GM23338 (cell line): ENCODE results near the gene CCDC197. TPM values are rescaled to one million over a fixed set of nuclear protein-coding genes. Genes with fewer than 3 reads are reported as not detected.

Source experiments
- ATAC-seq: fragments of 200-7000 bp; cut with Tn5 transposase; 3 replicates; pipeline ENCODE4 v1.9.1; 2020
- DNase-seq: peaks from one replicate; pipeline ENCODE4 v3.0.0-alpha.2; 2015; ENCODE audit warnings: low spot score
- H2AFZ ChIP-seq: fragments of 200-600 bp; sonication (generic); 2 replicates; pipeline ENCODE4 v1.8.0; 2016; ENCODE audit warnings: antibody characterized with exemption, mild to moderate bottlenecking, moderate library complexity
- H3F3A ChIP-seq: fragments of 200-600 bp; sonication (generic); replicated peaks from 2 replicates; pipeline ENCODE4 v1.8.0; 2017; ENCODE audit warnings: antibody characterized with exemption, mixed run types, low read depth
- H3K27ac ChIP-seq: fragments of 200-600 bp; sonication (generic); 2 replicates; pipeline ENCODE4 v1.6.1; 2016; ENCODE audit warnings: low read depth
- H3K27me3 ChIP-seq: fragments of 200-600 bp; sonication (generic); 2 replicates; pipeline ENCODE4 v1.8.0; 2016; ENCODE audit warnings: mild to moderate bottlenecking, mixed run types, moderate library complexity; ENCODE audit not compliant: insufficient read depth
- H3K36me3 ChIP-seq: fragments of 200-600 bp; sonication (generic); 2 replicates; pipeline ENCODE4 v1.8.0; 2016; ENCODE audit warnings: mild to moderate bottlenecking; ENCODE audit not compliant: insufficient read depth
- H3K4me1 ChIP-seq: fragments of 200-600 bp; sonication (generic); 2 replicates; pipeline ENCODE4 v1.8.0; 2016; ENCODE audit warnings: mild to moderate bottlenecking, moderate library complexity; ENCODE audit not compliant: insufficient read depth
- H3K4me2 ChIP-seq: fragments of 200-600 bp; sonication (generic); 2 replicates; pipeline ENCODE4 v1.7.1; 2017; ENCODE audit warnings: mixed run types
- H3K4me3 ChIP-seq: fragments of 200-600 bp; sonication (generic); 2 replicates; pipeline ENCODE4 v1.6.1; 2016; ENCODE audit warnings: mixed run types
- H3K79me2 ChIP-seq: fragments of 200-600 bp; sonication (generic); replicated peaks from 2 replicates; pipeline ENCODE4 v1.8.0; 2017; ENCODE audit warnings: mild to moderate bottlenecking; ENCODE audit not compliant: insufficient read depth
- H3K9me2 ChIP-seq: fragments of 200-600 bp; sonication (generic); 2 replicates; pipeline ENCODE4 v1.8.0; 2017; ENCODE audit not compliant: insufficient read depth
- H4K20me1 ChIP-seq: fragments of 200-600 bp; sonication (generic); replicated peaks from 2 replicates; pipeline ENCODE4 v1.8.0; 2017; ENCODE audit warnings: mild to moderate bottlenecking; ENCODE audit not compliant: insufficient read depth
- H3K27ac Mint-ChIP-seq: 2 replicates; pipeline ENCODE4 v1.8.0; 2020; ENCODE audit warnings: inconsistent platforms, mild to moderate bottlenecking, moderate library complexity, mixed read lengths
- H3K27me3 Mint-ChIP-seq: 3 replicates; pipeline ENCODE4 v1.8.0; 2022; ENCODE audit warnings: low read depth, mild to moderate bottlenecking, moderate library complexity, mixed read lengths, inconsistent platforms; ENCODE audit not compliant: insufficient read depth, poor library complexity
- H3K36me3 Mint-ChIP-seq: 3 replicates; pipeline ENCODE4 v1.8.0; 2021; ENCODE audit warnings: low read depth, mild to moderate bottlenecking, inconsistent platforms, moderate library complexity, mixed read lengths
- H3K4me1 Mint-ChIP-seq: 3 replicates; pipeline ENCODE4 v1.8.0; 2020; ENCODE audit warnings: mild to moderate bottlenecking, inconsistent platforms, mixed read lengths
- H3K4me3 Mint-ChIP-seq: 3 replicates; pipeline ENCODE4 v1.8.0; 2021; ENCODE audit warnings: moderate library complexity, mild to moderate bottlenecking, inconsistent platforms, mixed read lengths
- H3K9me3 Mint-ChIP-seq: 3 replicates; pipeline ENCODE4 v1.8.0; 2020; ENCODE audit warnings: moderate library complexity, mild to moderate bottlenecking, inconsistent platforms, mixed read lengths
- CREB1 ChIP-seq: fragments of 250-450 bp; sonication (Bioruptor Pico); IDR thresholded peaks from 2 replicates; pipeline ENCODE4 v1.5.0; 2020; ENCODE audit warnings: low read depth, mild to moderate bottlenecking, moderate library complexity
- CTCF ChIP-seq, 2 experiments: fragments of 200-600 bp in 1 of 2; sonication (generic) in 1 of 2; conservative IDR thresholded peaks; 2 replicates each; pipeline versions ENCODE4 v1.5.1 to v1.6.1; 2016 to 2017; ENCODE audit warnings: antibody characterized with exemption in 2 of 2, low read depth in 2 of 2, mild to moderate bottlenecking in 2 of 2, moderate library complexity in 1 of 2
- EZH2 ChIP-seq: fragments of 200-600 bp; sonication (generic); IDR thresholded peaks from one replicate; pipeline ENCODE4 v1.8.0; 2017; ENCODE audit warnings: antibody characterized with exemption, mild to moderate bottlenecking, low read depth; ENCODE audit not compliant: unreplicated experiment
- EZH2phosphoT487 ChIP-seq: fragments of 200-600 bp; sonication (generic); IDR thresholded peaks from one replicate; pipeline ENCODE4 v1.8.1; 2018; ENCODE audit warnings: antibody characterized with exemption; ENCODE audit not compliant: unreplicated experiment
- JUNB ChIP-seq: IDR thresholded peaks from one replicate; pipeline ENCODE4 v1.6.1; 2016; ENCODE audit warnings: antibody characterized with exemption; ENCODE audit not compliant: unreplicated experiment
- NANOG ChIP-seq: IDR thresholded peaks from 2 replicates; pipeline ENCODE4 v1.6.1; 2016; ENCODE audit warnings: antibody characterized with exemption, borderline replicate concordance
- POLR2AphosphoS5 ChIP-seq: IDR thresholded peaks from 2 replicates; pipeline ENCODE4 v1.6.1; 2016; ENCODE audit warnings: antibody characterized with exemption, low read depth
- STAT1 ChIP-seq: IDR thresholded peaks from one replicate; pipeline ENCODE4 v1.6.1; 2016; ENCODE audit warnings: antibody characterized with exemption; ENCODE audit not compliant: unreplicated experiment
- ZNF114 ChIP-seq: fragments of 250-450 bp; sonication (Bioruptor Pico); IDR thresholded peaks from 2 replicates; pipeline ENCODE4 v1.5.0; 2020; ENCODE audit warnings: mild to moderate bottlenecking, moderate library complexity
- ZNF331 ChIP-seq: fragments of 250-450 bp; sonication (Bioruptor Pico); IDR thresholded peaks from 2 replicates; pipeline ENCODE4 v1.5.0; 2020; ENCODE audit warnings: low read depth, mild to moderate bottlenecking, moderate library complexity
- ZNF462 ChIP-seq: fragments of 250-450 bp; sonication (Bioruptor Pico); IDR thresholded peaks from 2 replicates; pipeline ENCODE4 v1.5.0; 2020; ENCODE audit warnings: mild to moderate bottlenecking, moderate library complexity
- polyA plus RNA-seq: library from polyadenylated mRNA; unstranded; fragments of >200 nt; fragmentation: Nextera tagmentation; extraction: Ambion mirVana; gene quantifications from 2 replicates; pipeline ENCODE4 v1.2.1, GENCODE V29; 2016
- total RNA-seq: library from RNA; depleted of rRNA; stranded (reverse); fragments of >200 nt; shearing (Covaris generic); gene quantifications from 2 replicates; pipeline ENCODE4 v1.2.3, GENCODE V29; 2014
- TF ChIP-seq, protein P1 (sequence below): IDR thresholded peaks from one replicate; pipeline ENCODE4 v1.6.1; 2018; ENCODE audit warnings: antibody characterized with exemption; ENCODE audit not compliant: unreplicated experiment
- TF ChIP-seq, protein P2 (sequence below): IDR thresholded peaks from 2 replicates; pipeline ENCODE4 v1.6.1; 2016; ENCODE audit warnings: antibody characterized with exemption

CCDC197 gene
- total and polyA plus RNA-seq, 2 experiments from 2014 or later = not detected

DNA sequence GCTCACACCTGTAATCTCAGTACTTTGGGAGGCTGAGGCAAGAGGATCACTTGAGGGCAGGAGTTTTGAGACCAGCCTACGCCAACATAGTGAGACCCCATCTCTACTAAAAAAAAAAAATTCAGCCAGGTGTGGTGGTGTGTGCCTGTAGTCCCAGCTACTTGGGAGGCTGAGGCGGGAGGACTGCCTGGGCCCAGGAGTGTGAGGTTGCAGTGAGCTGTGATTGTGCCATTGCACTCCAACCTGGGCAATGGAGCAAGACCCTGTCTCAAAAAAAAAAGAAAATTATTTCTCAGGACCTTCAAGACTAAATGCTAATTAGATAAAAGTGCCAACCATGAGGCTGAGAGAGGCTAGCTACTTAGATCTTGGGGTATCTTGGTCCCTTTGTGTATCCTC is 52.5 kb downstream of the CCDC197 start:
- TF ChIP-seq, protein P1, sequence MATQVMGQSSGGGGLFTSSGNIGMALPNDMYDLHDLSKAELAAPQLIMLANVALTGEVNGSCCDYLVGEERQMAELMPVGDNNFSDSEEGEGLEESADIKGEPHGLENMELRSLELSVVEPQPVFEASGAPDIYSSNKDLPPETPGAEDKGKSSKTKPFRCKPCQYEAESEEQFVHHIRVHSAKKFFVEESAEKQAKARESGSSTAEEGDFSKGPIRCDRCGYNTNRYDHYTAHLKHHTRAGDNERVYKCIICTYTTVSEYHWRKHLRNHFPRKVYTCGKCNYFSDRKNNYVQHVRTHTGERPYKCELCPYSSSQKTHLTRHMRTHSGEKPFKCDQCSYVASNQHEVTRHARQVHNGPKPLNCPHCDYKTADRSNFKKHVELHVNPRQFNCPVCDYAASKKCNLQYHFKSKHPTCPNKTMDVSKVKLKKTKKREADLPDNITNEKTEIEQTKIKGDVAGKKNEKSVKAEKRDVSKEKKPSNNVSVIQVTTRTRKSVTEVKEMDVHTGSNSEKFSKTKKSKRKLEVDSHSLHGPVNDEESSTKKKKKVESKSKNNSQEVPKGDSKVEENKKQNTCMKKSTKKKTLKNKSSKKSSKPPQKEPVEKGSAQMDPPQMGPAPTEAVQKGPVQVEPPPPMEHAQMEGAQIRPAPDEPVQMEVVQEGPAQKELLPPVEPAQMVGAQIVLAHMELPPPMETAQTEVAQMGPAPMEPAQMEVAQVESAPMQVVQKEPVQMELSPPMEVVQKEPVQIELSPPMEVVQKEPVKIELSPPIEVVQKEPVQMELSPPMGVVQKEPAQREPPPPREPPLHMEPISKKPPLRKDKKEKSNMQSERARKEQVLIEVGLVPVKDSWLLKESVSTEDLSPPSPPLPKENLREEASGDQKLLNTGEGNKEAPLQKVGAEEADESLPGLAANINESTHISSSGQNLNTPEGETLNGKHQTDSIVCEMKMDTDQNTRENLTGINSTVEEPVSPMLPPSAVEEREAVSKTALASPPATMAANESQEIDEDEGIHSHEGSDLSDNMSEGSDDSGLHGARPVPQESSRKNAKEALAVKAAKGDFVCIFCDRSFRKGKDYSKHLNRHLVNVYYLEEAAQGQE = no peak
- no peak for TF ChIP-seq ZNF462 (CRISPR knock-in tag)
- TF ChIP-seq CTCF (conservative IDR thresholded peaks at IDR 0.05; ENCODE audit: low read depth in 2 of 2) = no peak
- no peak for TF ChIP-seq ZNF331 (CRISPR knock-in tag)
- no peak for TF ChIP-seq JUNB
- TF ChIP-seq POLR2AphosphoS5 = no peak
- TF ChIP-seq EZH2 = no peak
- TF ChIP-seq CREB1 = no peak
- TF ChIP-seq NANOG = no peak
- TF ChIP-seq, protein P2, sequence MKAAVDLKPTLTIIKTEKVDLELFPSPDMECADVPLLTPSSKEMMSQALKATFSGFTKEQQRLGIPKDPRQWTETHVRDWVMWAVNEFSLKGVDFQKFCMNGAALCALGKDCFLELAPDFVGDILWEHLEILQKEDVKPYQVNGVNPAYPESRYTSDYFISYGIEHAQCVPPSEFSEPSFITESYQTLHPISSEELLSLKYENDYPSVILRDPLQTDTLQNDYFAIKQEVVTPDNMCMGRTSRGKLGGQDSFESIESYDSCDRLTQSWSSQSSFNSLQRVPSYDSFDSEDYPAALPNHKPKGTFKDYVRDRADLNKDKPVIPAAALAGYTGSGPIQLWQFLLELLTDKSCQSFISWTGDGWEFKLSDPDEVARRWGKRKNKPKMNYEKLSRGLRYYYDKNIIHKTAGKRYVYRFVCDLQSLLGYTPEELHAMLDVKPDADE = no peak
- TF ChIP-seq STAT1 = no peak
- TF ChIP-seq ZNF114 (CRISPR knock-in tag) = no peak
- no peak for TF ChIP-seq EZH2phosphoT487
- Histone ChIP-seq H3K36me3 (peaks cover 20% of the 10 kb centered on the region), H4K20me1 (peaks cover 3% of the 10 kb centered on the region), H3F3A (no peaks in the 10 kb centered on the region), H3K27ac (no peak overlapping the region), H3K27me3 (no peaks in the 10 kb centered on the region), H3K4me2 (no peak overlapping the region), H3K9me2 (no peaks in the 10 kb centered on the region), H3K4me3 (no peak overlapping the region), H3K4me1 (no peaks in the 10 kb centered on the region), H3K79me2 (no peaks in the 10 kb centered on the region), H2AFZ (no peak overlapping the region)
- H3K4me1 Mint-ChIP-seq = peaks cover 10% of the 10 kb centered on the region; the same call in 2 of the 3 replicates
- no peaks in the 10 kb centered on the region for H3K9me3 Mint-ChIP-seq
- no peak for ATAC-seq
- no peak overlapping the region for H3K27ac Mint-ChIP-seq
- peaks cover 4% of the 10 kb centered on the region for H3K27me3 Mint-ChIP-seq
- DNase-seq = no peak
- peaks cover 75% of the 10 kb centered on the region for H3K36me3 Mint-ChIP-seq
- no peak overlapping the region for H3K4me3 Mint-ChIP-seq
